GM12874 (cell line): ENCODE results near the gene SDSL.

Experiments used
- CTCF ChIP-seq: IDR thresholded peaks from 2 replicates; pipeline ENCODE4 v1.5.1; 2011; ENCODE audit warnings: low read depth, mild to moderate bottlenecking, control low read depth, low read length, moderate library complexity; ENCODE audit not compliant: insufficient read depth

Gene SDSL

DNA sequence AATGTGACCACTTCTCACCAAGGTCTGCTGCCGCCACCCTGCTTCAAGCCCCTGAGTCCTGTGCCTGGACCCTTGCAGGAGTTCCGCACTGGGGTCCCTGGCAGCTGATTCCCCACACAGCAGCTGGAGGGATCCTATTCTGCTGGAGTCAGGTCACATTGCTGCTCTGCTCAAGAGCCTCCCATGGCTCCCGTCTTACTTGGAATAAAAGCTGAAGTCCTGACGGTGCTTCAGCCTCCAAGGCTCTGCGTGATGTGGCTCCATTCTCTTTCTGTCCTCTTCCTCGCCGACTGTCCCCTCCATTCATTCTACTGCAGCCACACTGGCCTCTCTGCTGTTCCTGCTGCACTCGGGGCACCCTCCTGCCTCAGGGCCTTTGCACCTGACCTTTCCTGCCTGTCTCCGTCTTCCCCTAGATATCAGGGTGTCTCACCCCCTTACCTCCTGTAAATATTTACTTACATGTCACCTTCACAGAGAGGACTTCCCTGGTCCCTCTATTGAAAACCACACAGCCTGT lies 7.6 kb upstream of the SDSL start:
- TF ChIP-seq CTCF, result no peak

DNA sequence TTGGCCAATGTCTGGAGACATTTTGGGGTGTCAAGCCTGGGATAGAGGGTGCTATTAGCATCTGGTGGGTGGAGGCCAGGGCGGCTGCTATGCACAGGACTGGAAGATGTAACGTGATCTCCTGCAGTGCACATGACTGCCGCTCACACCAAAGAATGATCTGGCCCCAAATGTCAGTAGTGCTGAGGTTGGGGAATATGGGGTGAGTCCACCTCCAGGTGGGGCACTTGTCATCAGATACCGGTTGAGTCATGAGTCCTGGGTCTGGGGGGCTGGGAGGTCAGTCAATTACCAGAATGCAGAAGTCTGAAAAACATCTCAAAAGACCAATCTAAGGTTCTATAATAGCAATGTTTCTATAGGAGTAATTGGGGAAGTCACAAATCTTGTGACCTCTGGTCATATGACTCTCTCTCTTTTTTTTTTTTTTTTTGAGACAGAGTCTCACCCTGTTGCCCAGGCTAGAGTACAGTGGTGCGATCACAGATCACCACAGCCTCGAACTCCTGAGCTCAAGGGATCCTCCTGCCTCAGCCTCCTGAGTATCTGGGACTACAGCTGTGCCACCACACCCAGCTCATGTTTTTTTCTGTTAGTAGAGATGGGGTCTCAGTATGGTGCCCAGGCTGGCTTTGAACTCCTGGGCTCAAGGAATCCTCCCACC lies 6.0 kb upstream of the SDSL start:
- no peak for TF ChIP-seq CTCF

DNA sequence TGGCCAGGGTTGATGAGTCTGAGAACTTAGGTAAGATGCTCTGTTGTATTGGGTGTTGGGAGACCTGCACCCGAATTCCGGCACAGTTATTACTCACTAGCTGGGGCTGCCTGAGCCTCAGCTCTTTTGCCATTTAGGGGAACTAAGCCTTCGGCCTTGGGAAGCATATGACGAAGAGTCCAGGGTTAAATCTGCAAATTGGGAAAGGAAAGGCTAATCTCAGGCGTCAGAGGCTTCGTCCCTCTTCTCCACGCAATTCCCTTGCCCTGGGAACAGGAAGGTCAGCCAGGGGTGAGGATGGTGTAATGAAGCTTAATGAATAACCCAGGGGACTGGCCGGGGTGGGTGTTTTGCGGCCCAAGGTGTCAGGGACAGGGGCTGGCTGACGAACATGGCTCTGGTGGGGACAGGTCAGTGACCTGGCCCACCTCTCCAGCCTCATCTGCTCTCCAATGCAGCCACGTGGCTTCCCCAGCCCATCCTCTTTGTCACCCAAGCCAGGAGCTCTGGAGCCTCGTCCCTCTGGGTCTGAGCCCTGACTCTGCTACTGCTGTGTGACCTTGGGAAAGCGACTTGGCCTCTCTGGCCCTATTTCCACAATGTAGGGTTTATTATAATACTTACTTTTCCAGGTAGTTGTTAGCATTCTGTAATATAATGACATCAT lies 3.8 kb upstream of the SDSL start:
- no peak for TF ChIP-seq CTCF

DNA sequence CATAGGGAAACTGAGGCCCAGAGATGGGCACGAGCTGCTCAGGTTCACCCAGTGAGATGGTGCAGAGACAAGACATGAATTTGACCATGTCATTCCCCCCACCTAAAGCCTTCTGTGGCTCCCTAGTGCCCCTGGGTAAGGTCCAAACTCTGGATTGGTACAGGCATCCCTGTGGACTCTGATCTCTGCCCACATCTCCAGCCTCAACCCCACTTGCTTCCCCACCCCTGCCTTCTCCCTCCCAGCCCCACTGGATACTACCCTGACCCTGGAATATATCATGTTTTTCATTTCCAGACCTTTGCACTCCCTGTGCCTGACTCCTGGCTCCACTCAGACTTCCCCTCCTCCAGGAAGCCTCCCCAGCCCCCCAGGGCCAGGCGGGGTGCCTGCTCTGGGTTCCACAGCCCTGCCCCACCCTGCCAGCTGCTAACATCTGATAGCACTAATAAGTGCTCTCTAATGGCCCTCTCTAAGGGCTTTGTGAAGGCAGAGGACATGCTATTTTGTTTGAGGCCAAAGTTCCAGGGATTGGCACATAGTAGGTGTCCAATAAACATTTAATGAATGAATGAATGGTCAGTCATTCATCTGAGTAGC lies 1.1 kb upstream of the SDSL start:
- TF ChIP-seq CTCF, result no peak

DNA sequence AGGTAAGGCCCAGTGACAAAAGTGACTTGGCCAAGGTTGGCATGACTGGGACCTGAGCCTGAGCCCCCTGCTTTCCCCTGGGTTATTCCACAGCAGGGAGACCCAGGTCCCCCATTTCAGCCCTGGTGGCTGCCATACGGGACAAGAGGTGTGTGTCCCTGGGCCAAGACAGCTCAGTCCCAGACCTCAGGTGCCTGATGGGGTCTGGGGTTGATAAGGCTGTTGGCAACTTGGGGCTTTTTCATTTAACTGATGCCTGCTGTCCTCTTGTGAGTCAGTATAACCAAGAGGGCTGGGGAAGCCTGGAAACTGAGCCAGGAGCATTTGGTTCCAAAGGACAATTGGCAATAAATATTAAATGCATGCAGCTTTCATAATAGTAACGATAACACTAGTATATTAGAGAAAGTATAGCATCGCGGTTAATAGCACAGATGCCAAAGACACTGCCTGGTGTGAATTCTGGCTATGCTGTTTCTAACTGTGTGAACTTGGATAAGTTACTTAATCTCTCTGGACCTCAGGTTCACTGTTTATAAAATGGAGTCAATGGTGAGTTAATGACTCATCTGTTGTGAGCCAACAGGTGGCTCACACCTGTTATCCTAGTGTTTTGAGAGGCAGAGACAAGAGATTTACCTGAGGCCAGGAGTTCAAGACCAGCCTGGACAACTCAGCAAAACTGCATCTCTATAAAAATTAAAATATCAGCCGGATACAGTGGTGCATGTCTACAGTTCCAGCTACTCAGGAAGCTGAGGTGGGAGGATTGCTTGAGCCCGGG lies 898 bp downstream of the SDSL start:
- no peak for TF ChIP-seq CTCF

- no peak for TF ChIP-seq CTCF
These were observed 2.3 kb downstream of the SDSL start for GRCh38 chr12:113424456-113424855.
